Spleen (tissue), 11 donors: ENCODE results near the gene SPI1. TPM values are rescaled to one million over a fixed set of nuclear protein-coding genes. Genes with fewer than 3 reads are reported as not detected.

Source experiments
- DNase-seq: peaks from one replicate; pipeline ENCODE4 v3.0.0-alpha.2; 2020
- H3K27ac ChIP-seq, 8 donors: fragments of 200-600 bp; sonication (generic) in 7 of 8; 1 replicate in 4 of 8; 2 replicates in 4 of 8; pipeline versions ENCODE4 v1.5.0 to v1.8.0; 2016 to 2021; ENCODE audit warnings: inconsistent platforms in 4 of 8, mild to moderate bottlenecking in 4 of 8, moderate library complexity in 1 of 8
- H3K27me3 ChIP-seq, 7 donors: fragments of 200-600 bp; sonication (generic) in 6 of 7; replicated peaks in 1 of 7; 1 replicate in 4 of 7; 2 replicates in 3 of 7; pipeline versions ENCODE4 v1.5.0 to v1.8.0; 2016 to 2021; ENCODE audit warnings: inconsistent platforms in 3 of 7, mild to moderate bottlenecking in 1 of 7
- H3K36me3 ChIP-seq, 6 donors: fragments of 200-600 bp; sonication (generic) in 5 of 6; 1 replicate in 4 of 6; 2 replicates in 2 of 6; pipeline versions ENCODE4 v1.5.0 to v1.8.0; 2016 to 2021; ENCODE audit warnings: inconsistent platforms in 2 of 6
- H3K4me1 ChIP-seq, 6 donors: fragments of 200-600 bp; sonication (generic) in 5 of 6; 1 replicate in 3 of 6; 2 replicates in 3 of 6; pipeline versions ENCODE4 v1.5.0 to v1.8.0; 2016 to 2021; ENCODE audit warnings: inconsistent platforms in 3 of 6
- H3K4me3 ChIP-seq, 8 donors: fragments of 200-600 bp; sonication (generic) in 7 of 8; 1 replicate in 4 of 8; 2 replicates in 4 of 8; pipeline versions ENCODE4 v1.5.0 to v1.8.0; 2016 to 2021; ENCODE audit warnings: inconsistent platforms in 4 of 8, mild to moderate bottlenecking in 4 of 8, moderate library complexity in 2 of 8
- H3K9me3 ChIP-seq, 8 donors: fragments of 200-600 bp; sonication (generic) in 7 of 8; 1 replicate in 4 of 8; 2 replicates in 4 of 8; pipeline versions ENCODE4 v1.5.0 to v1.8.0; 2016 to 2021; ENCODE audit warnings: inconsistent platforms in 4 of 8
- CTCF ChIP-seq, 11 experiments: fragments of 200-600 bp in 7 of 11; fragments of 450-650 bp in 4 of 11; sonication (generic) in 4 of 11; IDR thresholded peaks in 8 of 11; conservative IDR thresholded peaks in 3 of 11; 1 replicate in 7 of 11; 2 replicates in 4 of 11; pipeline versions ENCODE4 v1.4.0 to v1.8.0; 2016 to 2021; ENCODE audit warnings: antibody characterized with exemption in 11 of 11, inconsistent platforms in 4 of 11, mild to moderate bottlenecking in 1 of 11
- POLR2A ChIP-seq, 3 donors: fragments of 450-650 bp; IDR thresholded peaks; one replicate each; pipeline ENCODE4 v1.5.1; 2017; ENCODE audit warnings: antibody characterized with exemption in 3 of 3, mild to moderate bottlenecking in 1 of 3
- POLR2AphosphoS5 ChIP-seq, 3 donors: sonication (generic); formaldehyde crosslinking; IDR thresholded peaks; one replicate each; pipeline ENCODE4 v1.5.1; 2017; ENCODE audit warnings: antibody characterized with exemption in 3 of 3
- WGBS, 5 donors: extraction: QIAGEN DNeasy Blood & Tissue Kit in 3 of 5; methylation state at CpG; one replicate each; pipeline versions ENCODE4 v1.1.5 to v1.1.7; 2013 to 2018; 5-methylcytosine and 5-hydroxymethylcytosine counted together
- intact Hi-C: fragments of 100-400 bp; cut with DNase I; formaldehyde crosslinking; loops from one replicate; pipeline ENCODE4 v1.15.0; 2023; ENCODE audit warnings: low total_unique reads
- polyA plus RNA-seq, 3 donors: library from polyadenylated mRNA; stranded (reverse); fragments of 200-250 nt; gene quantifications; one replicate each; pipeline ENCODE4 v1.2.1, GENCODE V29; 2013
- total RNA-seq, 7 donors: library from RNA; depleted of rRNA in 3 of 7; stranded (reverse); fragments of >200 nt in 3 of 7; fragmentation: NEBNext Ultra II Directional in 4 of 7; extraction: Animal tissue kit (Norgen Biotek cat#: 25700) in 4 of 7; gene quantifications; one replicate each; pipeline versions ENCODE4 v1.1.0 to v1.2.1, GENCODE V29; 2016 to 2021
- donor health status: healthy with polysubstance abuse.
- donor health status: DM: no; HTN: no; CAD: no; lungs with moderate emphysema.
- donor health status: DM: no; HTN: no; CAD: no.
- donor health status: Bipolar disorder and iron deficiency.
- donor health status: healthy.
- donor health status: DM: no; HTN: no; CAD: no.
- donor health status: DM: yes; HTN: yes; CAD: no.

Gene SPI1
- total and polyA plus RNA-seq, 10 donors, result 84.2 to 366 (median 168) TPM

- WGBS, 5 donors, result 51 to 85% (median 73%) methylated on average over 17 to 32 of the region's 32 CpGs
- TF ChIP-seq POLR2AphosphoS5 (IDR thresholded peaks at IDR 0.05) (no peak), CTCF (IDR thresholded peaks at IDR 0.05 in 8 of 11, conservative IDR thresholded peaks at IDR 0.05 in 3 of 11) (no peak), POLR2A (IDR thresholded peaks at IDR 0.05) (no peak)
- Histone ChIP-seq H3K27ac (no peak overlapping the region), H3K4me3 (peak overlapping the region in 5 of 8 donors; percentile 9 to 56 (median 20)), H3K4me1 (peaks cover 0 to 34% (median 15%) of the 10 kb centered on the region in 6 donors), H3K36me3 (peaks cover 0 to 73% (median 17%) of the 10 kb centered on the region in 6 donors), H3K27me3 (no peaks in the 10 kb centered on the region), H3K9me3 (no peaks in the 10 kb centered on the region)
- peak; percentile 74 for DNase-seq
- intact Hi-C loops, result no loop called here
Observed at GRCh38 chr11:47354913-47355282, 23.4 kb downstream of the SPI1 start.

- intact Hi-C loops, result no loop called here
- H3K4me1 ChIP-seq, result peaks cover 0 to 33% (median 10%) of the 10 kb centered on the region in 6 donors
- no peak overlapping the region for H3K27ac ChIP-seq
- 83 to 93% (median 90%) methylated on average over 15 of the region's 15 CpGs for WGBS, 5 donors
- H3K4me3 ChIP-seq, result no peak overlapping the region
- peaks cover 0 to 66% (median 14%) of the 10 kb centered on the region in 6 donors for H3K36me3 ChIP-seq
- no peaks in the 10 kb centered on the region for H3K9me3 ChIP-seq
- TF ChIP-seq POLR2A (IDR thresholded peaks at IDR 0.05) (no peak), POLR2AphosphoS5 (IDR thresholded peaks at IDR 0.05) (peak in 1 of 3 donors; percentile 18), CTCF (IDR thresholded peaks at IDR 0.05 in 8 of 11, conservative IDR thresholded peaks at IDR 0.05 in 3 of 11) (no peak)
- no peak for DNase-seq
- H3K27me3 ChIP-seq, result no peaks in the 10 kb centered on the region
Observed at GRCh38 chr11:47353978-47354774, 24.2 kb downstream of the SPI1 start.

GRCh38 chr11:47352556-47352955 is 25.8 kb downstream of the SPI1 start, which contains the start of gene MYBPC3:
Gene MYBPC3 (minus strand): TSS chr11:47352702. CDS start chr11:47352647, 55 bp downstream.
- WGBS, 5 donors, result 69 to 88% (median 80%) methylated on average over 5 of the region's 5 CpGs
- Histone ChIP-seq H3K4me3 (no peak within 1 kb of the TSS), H3K4me1 (peaks cover 0 to 35% (median 11%) of the 10 kb centered on the region in 6 donors), H3K9me3 (no peaks in the 10 kb centered on the region), H3K27ac (no peak within 1 kb of the TSS), H3K27me3 (peaks cover 0 to 10% (median 0%) of the 10 kb centered on the region in 7 donors), H3K36me3 (peaks cover 0 to 58% (median 9%) of the 10 kb centered on the region in 6 donors)
- no peak for TF ChIP-seq POLR2A (IDR thresholded peaks at IDR 0.05)
- TF ChIP-seq CTCF (IDR thresholded peaks at IDR 0.05 in 8 of 11, conservative IDR thresholded peaks at IDR 0.05 in 3 of 11), result no peak
- TF ChIP-seq POLR2AphosphoS5 (IDR thresholded peaks at IDR 0.05), result no peak
- intact Hi-C loops, result no loop called here
- no peak for DNase-seq
